ES-I3 (cell line): ENCODE results near the gene MVB12B.

ENCODE experiments used
- H3K36me3 ChIP-seq: 2 replicates; pipeline ENCODE4 v1.6.1; 2013; ENCODE audit warnings: mild to moderate bottlenecking, low read length, control low read depth, moderate library complexity; ENCODE audit not compliant: insufficient read depth
- H3K4me1 ChIP-seq: 2 replicates; pipeline ENCODE4 v1.6.1; 2013; ENCODE audit warnings: mild to moderate bottlenecking, control low read depth, low read length; ENCODE audit not compliant: insufficient read depth
- H3K9ac ChIP-seq: 2 replicates; pipeline ENCODE4 v1.6.1; 2013; ENCODE audit warnings: low read depth, mild to moderate bottlenecking, low read length, moderate library complexity
- H3K9me3 ChIP-seq: 2 replicates; pipeline ENCODE4 v1.6.1; 2013; ENCODE audit warnings: mild to moderate bottlenecking, low read length, moderate library complexity; ENCODE audit not compliant: control insufficient read depth, insufficient read depth

MVB12B gene

DNA sequence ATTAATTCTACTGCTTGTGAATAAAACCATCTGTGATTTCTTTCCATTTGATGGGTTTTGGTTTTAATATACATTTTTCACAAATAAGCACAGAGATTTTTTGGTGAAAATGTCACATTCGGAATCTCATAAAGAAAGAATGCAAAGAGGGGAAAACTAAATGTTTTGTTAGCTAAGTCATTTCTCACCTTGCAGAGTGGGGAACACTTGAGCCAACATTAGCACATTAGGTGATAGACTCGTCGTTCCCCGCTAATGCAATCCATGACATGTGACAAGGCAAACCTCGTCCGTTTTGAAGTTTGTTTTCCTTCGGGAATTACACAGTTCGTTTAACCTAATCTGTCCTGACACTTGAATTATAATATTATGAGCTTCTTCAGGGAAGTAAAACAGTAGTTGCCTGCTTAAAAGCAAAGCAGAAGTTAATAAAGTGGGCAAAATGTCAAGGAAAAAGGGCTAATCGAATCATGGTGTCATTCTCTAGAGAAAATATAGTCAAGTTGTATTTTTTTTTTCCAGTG is 191.3 kb downstream of the MVB12B start:
- Histone ChIP-seq H3K4me1 (peaks cover 31% of the 10 kb centered on the region), H3K9me3 (no peaks in the 10 kb centered on the region), H3K36me3 (no peaks in the 10 kb centered on the region), H3K9ac (no peak overlapping the region)

DNA sequence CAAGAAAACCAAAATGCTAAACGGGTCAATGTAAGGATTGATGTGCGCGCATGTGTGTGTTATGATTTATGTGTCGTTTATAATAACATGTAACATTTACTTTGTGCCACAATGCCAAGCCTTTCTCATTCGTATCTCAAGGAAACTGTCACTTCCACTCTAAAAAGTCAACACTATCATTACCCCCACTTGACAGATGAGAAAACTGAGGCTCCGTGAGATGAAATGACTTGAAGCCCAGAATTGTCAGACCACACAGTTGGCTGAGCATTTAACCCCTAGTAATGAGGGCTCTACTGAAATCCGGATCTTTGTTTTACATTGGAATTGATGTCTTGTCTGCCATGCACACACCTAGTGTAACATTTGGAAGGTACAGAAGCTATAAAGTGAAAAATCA is 192.1 kb downstream of the MVB12B start:
- Histone ChIP-seq H3K9me3 (no peaks in the 10 kb centered on the region), H3K9ac (no peak overlapping the region), H3K36me3 (no peaks in the 10 kb centered on the region), H3K4me1 (peaks cover 28% of the 10 kb centered on the region)

DNA sequence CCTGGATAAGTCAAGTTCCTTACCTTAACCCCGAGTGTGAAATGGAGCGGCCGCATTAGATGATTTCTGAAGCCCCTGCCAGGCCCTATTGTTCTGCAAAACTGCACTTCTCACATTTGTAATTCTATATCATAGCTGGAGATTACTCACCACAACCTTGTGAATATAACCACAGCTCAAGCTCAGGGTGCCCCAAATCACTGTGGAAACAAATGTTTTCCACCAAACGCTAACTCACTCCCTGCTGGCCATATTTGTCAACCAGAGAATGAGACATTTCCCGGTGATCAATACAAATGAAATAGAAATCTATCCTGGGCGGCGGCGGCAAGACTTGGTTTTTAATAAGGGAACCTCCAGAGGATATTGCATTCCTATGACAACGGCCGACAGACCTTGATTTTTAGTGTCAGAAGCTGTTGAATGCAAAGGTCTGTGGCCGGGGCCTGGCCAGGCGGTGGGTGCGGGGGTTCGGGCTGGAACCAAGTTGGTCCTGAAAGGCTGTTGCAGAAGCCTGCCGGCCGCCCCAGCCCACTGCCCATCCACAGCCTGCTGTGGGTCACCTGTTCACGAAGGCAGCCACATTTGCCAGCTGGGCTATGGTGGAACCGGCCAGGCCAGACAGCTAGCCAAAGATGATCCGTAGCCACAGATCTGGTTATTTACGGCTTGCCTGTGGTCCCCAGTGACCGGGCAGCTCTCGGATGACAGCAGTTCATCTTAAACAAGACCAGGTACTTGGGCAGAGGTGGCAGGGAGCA is 193.2 kb downstream of the MVB12B start:
- H3K36me3 ChIP-seq, result no peaks in the 10 kb centered on the region
- peaks cover 28% of the 10 kb centered on the region for H3K4me1 ChIP-seq

DNA sequence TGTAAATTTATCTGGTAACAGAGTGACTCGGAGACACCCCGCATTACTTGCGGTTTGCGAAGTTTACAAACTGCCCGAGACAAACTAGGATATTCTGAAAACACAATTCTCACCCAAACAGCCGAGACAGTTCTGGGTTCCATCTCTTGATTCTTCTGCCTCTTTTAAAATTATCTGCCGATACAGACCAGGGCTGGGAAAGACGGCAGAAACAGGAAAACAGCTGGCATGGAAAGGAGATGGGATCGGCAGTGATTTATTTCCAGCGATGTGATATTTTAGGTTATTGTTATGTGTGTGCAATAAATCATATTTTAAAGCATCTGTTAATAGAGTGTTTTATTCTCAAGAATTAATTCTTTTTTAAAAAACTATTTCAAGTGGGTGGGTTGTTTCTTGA is 193.8 kb downstream of the MVB12B start:
- H3K36me3 ChIP-seq, result no peaks in the 10 kb centered on the region
- no peak overlapping the region for H3K9ac ChIP-seq
- H3K9me3 ChIP-seq, result no peaks in the 10 kb centered on the region
- peaks cover 28% of the 10 kb centered on the region for H3K4me1 ChIP-seq

More for the DNA sequence above, 193.2 kb downstream of the MVB12B start:
- Histone ChIP-seq H3K9ac (no peak overlapping the region), H3K9me3 (no peaks in the 10 kb centered on the region)

DNA sequence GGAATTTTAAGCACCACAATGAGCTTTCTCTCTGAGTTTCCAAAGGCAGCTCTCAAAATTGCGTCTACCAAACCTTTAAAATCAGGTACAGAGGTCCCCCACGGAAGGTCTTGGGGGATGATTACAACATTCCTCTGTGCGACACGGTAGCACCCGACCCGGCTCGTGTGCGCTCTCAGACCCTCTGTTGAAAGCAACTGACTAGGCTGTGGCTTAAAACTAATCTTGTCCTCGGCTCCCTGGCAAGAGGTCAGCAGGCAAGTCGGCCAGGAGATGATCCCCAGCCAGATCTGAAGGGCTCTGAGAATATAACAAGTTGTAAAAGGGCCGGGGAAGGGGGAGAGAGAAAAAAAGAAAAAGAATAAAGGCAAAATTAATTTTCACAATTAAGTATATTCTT is 194.5 kb downstream of the MVB12B start:
- Histone ChIP-seq H3K9ac (no peak overlapping the region), H3K9me3 (no peaks in the 10 kb centered on the region), H3K36me3 (no peaks in the 10 kb centered on the region), H3K4me1 (peaks cover 23% of the 10 kb centered on the region)

DNA sequence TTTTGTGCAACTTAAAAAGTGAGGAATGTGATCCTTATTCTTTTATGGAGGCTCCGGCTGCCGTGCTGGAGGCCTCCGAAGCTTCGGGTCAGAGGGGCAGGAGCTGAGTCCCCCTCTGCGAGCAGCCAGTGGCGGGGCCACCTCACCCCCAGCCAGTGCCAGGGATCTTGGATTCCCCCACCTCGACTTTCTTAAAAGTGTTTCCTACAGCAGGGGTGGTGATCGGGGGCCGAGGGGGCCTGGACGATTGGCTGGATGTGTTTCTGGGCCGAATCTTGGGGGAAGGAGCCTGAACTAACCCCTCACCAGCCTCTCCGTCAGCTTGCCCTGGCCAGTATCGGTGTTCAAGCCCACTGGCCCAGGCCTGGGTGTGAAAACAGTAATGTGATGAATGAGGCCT is 194.9 kb downstream of the MVB12B start:
- Histone ChIP-seq H3K4me1 (peaks cover 20% of the 10 kb centered on the region), H3K9me3 (no peaks in the 10 kb centered on the region), H3K9ac (no peak overlapping the region), H3K36me3 (no peaks in the 10 kb centered on the region)

DNA sequence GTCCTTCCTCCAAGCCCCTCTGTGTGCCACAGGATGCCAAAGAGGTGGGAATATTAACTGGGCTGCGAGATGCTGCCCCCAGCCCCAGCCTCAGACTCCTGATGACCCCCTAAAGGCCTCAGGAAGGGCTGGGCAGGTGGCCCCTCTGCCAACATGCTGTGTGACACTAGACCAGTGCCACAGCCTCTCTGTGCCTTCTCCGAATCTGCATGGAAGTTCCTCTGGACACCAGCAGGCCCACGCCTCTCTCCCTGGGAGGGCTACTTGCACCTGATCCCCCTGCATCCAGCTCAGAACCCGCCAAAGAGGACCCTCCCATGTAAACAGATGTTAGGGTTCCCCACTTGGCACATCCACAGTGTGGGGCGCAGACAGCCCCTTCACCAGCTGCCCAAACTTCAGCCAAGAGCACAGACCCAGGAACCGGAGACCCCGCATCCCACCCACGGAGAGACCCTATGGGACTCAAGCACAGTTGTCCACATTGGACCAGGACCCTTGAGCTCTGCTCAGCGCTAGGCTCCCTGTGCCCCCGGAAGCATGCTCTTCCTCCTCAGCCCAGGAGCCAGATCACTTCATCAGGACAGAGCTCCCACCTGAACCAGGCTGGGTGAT is 195.5 kb downstream of the MVB12B start:
- H3K9ac ChIP-seq, result no peak overlapping the region
- no peaks in the 10 kb centered on the region for H3K9me3 ChIP-seq
- no peaks in the 10 kb centered on the region for H3K36me3 ChIP-seq
- peaks cover 17% of the 10 kb centered on the region for H3K4me1 ChIP-seq

DNA sequence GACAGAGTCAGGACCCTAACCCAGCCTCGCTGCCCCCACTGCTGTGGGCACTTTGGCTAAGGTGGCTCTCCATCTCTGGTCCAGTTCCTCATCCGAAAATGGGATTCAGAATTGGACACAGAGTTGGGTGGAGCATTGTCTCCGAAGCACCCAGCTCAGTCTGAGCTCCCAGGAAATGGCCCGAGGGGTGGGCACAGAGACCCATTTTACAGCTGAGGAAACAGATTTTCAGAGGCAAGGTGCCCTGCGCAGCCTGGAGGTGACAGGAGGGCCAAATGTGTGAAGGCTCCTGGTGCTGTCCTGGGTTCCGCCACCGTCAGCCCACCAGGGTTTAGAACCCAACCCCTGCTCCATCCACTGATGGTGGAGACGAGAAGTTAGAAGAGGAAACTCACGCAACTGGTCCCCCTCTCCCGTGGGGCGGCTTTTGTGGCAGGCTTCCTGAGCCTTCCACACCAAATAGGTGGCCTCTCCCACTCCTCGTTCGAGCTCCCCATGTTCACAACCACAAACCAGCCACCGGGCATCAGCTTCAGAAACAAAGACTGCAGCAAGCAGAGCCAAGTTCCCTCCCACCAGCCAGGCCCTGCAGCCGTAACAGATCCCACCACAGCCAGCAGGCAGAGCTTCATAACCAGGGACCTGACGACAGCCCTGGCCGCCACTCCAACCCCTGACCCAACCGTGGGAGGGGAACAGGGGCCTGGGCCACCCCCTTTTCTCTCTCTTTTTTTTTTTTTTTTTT is 196.2 kb downstream of the MVB12B start:
- Histone ChIP-seq H3K9me3 (no peaks in the 10 kb centered on the region), H3K4me1 (peaks cover 19% of the 10 kb centered on the region), H3K9ac (no peak overlapping the region), H3K36me3 (no peaks in the 10 kb centered on the region)

DNA sequence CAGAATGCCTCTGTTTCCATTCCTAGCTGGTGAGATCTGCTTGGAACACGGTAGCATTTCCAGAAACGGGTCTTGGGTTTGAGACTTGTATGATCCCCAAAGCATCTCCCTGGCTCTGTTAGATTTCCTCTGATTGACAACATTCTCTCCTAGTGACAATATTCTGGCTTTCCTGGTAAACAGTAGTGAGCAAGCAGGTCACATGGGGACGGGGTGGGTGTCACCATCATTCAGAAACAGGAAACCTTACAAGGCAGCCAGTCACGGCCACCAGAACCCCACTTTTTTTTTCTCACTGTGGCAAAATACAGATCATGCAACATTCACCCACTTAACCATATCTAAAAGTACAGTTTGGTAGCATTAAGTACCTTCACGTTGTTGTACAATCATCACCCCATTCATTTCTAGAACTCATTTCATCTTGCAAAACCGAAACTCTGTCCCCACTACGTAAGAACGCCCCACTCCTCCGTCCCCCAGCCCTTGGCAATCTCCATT is 197.0 kb downstream of the MVB12B start:
- Histone ChIP-seq H3K9ac (no peak overlapping the region), H3K4me1 (peaks cover 20% of the 10 kb centered on the region), H3K36me3 (no peaks in the 10 kb centered on the region), H3K9me3 (no peaks in the 10 kb centered on the region)

DNA sequence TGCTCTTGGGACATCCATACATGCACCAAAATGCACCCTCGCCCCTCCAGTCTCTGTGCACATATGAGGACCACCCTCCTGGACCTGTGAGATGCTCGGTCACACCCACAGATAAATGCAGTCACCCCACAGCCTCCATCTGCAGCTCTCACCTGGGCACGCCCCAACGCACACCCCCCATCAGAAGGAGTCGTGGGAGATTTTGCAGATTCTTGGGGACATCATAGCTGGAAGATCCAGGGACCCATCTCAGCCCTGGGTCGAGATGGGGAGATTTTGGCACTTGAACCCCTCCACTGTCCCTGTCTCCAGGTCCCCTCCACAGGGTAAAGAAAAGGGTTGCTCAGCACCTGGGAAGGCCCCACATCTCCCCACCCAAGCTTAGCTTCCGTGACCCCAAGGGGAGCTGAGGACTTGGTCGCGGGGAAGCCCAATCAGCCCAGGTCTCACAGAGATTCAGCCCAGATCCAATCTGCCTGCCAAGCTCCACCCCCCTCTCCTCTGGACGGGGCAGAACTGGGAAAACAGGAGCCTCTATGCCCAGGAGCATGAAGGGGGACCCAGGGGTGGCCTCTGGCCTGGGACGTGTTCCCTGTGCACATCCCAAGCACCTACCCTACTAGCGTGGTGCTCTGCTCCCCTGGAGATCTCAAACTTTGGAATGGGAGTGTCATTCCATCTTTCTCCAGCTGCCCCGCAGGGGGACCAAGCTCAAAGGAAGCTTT is 197.9 kb downstream of the MVB12B start:
- H3K36me3 ChIP-seq, result no peaks in the 10 kb centered on the region
- no peak overlapping the region for H3K9ac ChIP-seq
- H3K4me1 ChIP-seq, result peaks cover 28% of the 10 kb centered on the region
- H3K9me3 ChIP-seq, result no peaks in the 10 kb centered on the region

DNA sequence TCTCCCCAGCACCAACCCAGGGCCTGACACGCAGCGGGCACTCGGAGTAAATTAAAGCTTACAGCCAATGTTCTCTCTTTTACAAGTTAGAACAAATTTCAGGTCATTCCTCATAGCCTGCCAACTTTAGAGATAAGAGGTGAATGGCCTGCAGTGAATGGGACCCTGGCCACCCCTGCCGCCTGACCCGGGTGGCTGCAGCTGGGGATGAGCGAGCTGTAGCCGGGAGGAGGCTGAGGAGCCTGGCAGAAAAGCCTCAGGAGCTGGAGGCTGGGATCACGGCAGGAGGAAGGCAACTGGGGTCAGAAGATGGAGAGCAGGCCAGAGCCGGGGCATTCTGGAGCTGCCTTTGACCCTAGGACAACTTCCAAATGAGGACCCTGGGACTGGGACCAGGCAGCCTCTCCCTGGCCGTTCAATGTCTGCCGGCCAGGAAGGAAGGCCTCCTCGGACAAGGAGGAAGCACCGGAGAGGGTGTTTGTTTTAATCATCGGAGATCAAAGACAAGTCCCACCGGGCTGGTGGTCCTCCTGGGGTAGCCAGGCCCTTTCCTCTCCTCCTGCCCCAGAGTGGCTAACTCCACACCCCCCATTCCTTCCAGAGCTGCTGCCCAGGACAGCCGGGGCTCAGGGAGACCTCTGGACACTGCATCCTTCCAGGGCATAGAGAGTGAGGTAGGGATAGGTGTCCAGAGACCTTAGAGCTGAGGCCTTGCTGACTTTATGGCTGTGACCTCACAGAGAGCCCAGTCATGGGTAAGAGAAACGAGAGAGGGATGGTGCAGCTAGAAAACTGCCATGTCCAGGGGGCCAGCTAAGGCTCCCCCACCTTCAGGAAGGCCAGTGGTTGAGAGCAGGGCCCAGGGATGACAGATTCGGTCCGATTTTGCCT is 199.8 kb downstream of the MVB12B start:
- no peaks in the 10 kb centered on the region for H3K9me3 ChIP-seq
- peaks cover 35% of the 10 kb centered on the region for H3K4me1 ChIP-seq
- no peak overlapping the region for H3K9ac ChIP-seq
- H3K36me3 ChIP-seq, result no peaks in the 10 kb centered on the region

DNA sequence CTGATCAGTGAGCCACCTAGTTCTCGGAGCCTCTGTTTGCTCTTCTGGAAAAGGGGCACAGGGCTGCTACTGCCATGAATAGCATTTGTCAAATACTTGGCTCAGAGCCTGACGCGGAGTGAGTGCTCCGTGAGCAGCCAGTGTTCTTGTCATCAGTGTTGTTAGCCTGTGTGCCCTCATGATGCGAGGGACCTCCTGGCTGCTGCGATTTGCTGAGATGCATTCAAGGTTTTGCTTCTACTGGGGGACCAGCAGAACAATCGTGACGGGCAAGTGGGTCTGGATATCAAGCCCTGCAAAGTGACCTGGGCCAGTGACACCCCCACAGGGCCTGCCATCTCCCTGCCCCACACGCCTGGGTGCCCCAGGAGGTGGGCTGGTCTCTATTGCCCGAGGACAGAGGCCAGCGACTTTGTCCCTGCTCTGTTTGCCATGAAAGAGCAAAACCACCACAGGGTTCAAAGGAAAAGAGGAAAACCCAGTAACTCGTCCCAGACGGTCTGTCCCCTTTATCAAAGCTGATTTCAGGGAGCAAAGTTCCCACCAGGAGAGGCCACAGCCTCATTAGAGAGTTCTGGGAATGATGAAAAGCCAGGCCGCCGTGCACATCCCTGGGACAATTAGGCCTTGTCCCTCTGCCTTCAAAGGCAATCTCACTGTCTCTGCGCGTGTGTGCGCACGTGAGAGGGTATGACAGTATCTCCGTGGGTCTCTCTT is 200.6 kb downstream of the MVB12B start:
- Histone ChIP-seq H3K36me3 (no peaks in the 10 kb centered on the region), H3K9me3 (no peaks in the 10 kb centered on the region), H3K9ac (no peak overlapping the region), H3K4me1 (peaks cover 37% of the 10 kb centered on the region)

DNA sequence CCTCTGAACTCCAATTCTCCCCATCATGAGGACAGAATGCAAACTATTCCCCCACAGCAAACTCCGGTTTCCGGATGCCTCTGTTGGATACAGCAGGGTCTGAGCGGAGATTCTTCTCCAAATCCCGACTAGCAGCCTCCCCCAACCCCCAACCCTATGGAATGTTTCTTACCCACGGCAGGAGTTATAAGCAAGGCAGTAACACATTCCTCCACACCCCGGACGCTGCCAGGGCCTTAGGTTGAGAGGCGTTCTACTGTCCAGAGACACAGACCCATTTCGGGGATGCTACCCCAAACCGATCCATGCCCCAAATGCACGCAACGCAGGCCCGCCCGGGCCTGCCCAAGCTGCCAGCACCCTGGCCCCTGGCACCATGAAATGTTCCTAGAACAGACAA is 201.5 kb downstream of the MVB12B start:
- H3K36me3 ChIP-seq, result no peaks in the 10 kb centered on the region
- peaks cover 42% of the 10 kb centered on the region for H3K4me1 ChIP-seq
- H3K9ac ChIP-seq, result no peak overlapping the region
- no peaks in the 10 kb centered on the region for H3K9me3 ChIP-seq
